ENCODE data around the gene TGFA. TPM values are rescaled to one million over a fixed set of nuclear protein-coding genes. Genes with fewer than 3 reads are reported as not detected.

The TGFA gene
- total and polyA plus RNA-seq, 5 donors from 2014 or later: 0.07 to 0.45 (median 0.42) TPM; not detected in 2

DNA sequence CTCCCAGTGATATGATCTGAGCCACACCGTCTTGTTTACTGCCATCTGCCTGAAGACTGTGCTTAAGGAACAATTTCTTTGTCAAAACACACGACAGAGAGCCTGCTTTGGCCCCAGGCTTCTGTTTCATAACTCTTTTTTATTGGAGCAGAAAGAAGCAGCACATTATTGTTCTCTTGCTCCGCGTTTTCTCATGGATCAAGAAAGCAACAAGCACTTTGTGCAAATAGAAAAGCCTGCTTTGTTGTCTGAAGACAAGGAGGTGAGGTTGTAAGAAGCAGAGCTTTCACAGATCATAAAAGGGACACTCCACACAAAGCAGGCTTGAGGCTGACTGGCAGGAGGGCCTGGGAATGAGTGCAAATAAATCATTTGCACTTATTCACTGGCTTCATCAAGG, 133.5 kb downstream of the TGFA start:
- Mint-ChIP-seq H3K36me3 (no peaks in the 10 kb centered on the region), H3K9me3 (peaks cover 0 to 2% (median 0%) of the 10 kb centered on the region in 7 donors), H3K27me3 (peaks cover 33% of the 10 kb centered on the region), H3K4me1 (no peaks in the 10 kb centered on the region), H3K4me3 (no peak overlapping the region), H3K27ac (no peak overlapping the region)
- H3K27ac ChIP-seq (ENCODE audit: insufficient read depth, low read length, poor library complexity, severe bottlenecking): no peak overlapping the region
- no peak for ATAC-seq (ENCODE audit: low read depth in 2 of 2)
- no peak overlapping the region for H3K4me3 ChIP-seq (ENCODE audit: low read depth, low read length)
- no peak for DNase-seq
- no peaks in the 10 kb centered on the region for H3K9me3 ChIP-seq (ENCODE audit: control insufficient read depth in 2 of 2, low read length in 2 of 2)
- H3K36me3 ChIP-seq (ENCODE audit: control insufficient read depth, insufficient read depth, low read length): no peaks in the 10 kb centered on the region
- H3K4me1 ChIP-seq (ENCODE audit: control insufficient read depth, insufficient read depth, low read length, poor library complexity, severe bottlenecking): no peaks in the 10 kb centered on the region
- H3K27me3 ChIP-seq (ENCODE audit: control insufficient read depth, insufficient read depth, low read length): peaks cover 4% of the 10 kb centered on the region

DNA sequence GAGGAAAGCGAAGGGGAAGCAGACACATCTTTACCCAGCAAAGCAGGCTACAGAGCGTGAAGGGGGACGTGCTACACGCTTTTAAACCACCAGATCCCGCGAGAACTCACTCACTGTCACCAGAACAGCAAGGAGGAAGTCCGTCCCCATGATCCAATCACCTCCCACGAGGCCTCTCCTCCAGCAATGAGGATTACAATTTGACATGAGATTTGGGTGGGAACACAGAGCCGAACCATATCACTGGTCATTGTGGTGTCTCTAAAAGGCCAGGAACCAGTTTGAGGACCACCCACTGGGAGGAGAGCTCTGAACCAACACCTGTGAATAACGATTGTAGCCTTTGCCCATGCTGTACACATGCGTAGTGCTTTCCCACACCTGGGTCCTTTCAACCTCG, 135.1 kb downstream of the TGFA start:
- H3K27me3 ChIP-seq (ENCODE audit: control insufficient read depth, insufficient read depth, low read length): peaks cover 4% of the 10 kb centered on the region
- no peak overlapping the region for H3K27ac Mint-ChIP-seq

DNA sequence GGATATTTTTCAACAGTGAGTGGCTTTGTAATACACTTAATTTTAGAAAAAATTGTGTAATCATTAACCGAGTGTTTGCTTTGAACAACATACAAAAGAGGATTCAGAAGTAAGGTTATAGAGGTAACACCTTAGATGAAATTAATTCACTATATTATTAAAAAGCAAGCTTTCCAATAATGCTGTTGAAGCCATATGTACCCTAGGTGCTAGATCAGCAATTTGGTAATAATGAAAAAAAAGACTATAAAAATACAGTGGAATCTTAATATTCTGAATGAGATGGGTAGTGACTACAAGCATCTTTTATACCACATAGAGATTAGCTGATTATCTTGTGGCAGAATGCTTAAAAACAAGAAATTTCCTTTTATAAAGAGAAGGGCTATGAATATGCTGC, 136.6 kb downstream of the TGFA start:
- Mint-ChIP-seq H3K27me3 (peaks cover 24% of the 10 kb centered on the region), H3K4me1 (no peaks in the 10 kb centered on the region), H3K9me3 (peaks cover 0 to 2% (median 0%) of the 10 kb centered on the region in 7 donors), H3K27ac (no peak overlapping the region), H3K36me3 (no peaks in the 10 kb centered on the region), H3K4me3 (no peak overlapping the region)
- no peaks in the 10 kb centered on the region for H3K9me3 ChIP-seq (ENCODE audit: control insufficient read depth in 2 of 2, low read length in 2 of 2)
- H3K27ac ChIP-seq (ENCODE audit: insufficient read depth, low read length, poor library complexity, severe bottlenecking): no peak overlapping the region
- DNase-seq (no peak), ATAC-seq (ENCODE audit: low read depth in 2 of 2) (no peak)
- no peak overlapping the region for H3K4me3 ChIP-seq (ENCODE audit: low read depth, low read length)
- no peaks in the 10 kb centered on the region for H3K4me1 ChIP-seq (ENCODE audit: control insufficient read depth, insufficient read depth, low read length, poor library complexity, severe bottlenecking)
- H3K27me3 ChIP-seq (ENCODE audit: control insufficient read depth, insufficient read depth, low read length): peaks cover 4% of the 10 kb centered on the region
- H3K36me3 ChIP-seq (ENCODE audit: control insufficient read depth, insufficient read depth, low read length): no peaks in the 10 kb centered on the region

More for the DNA sequence above, 135.1 kb downstream of the TGFA start:
- Histone ChIP-seq H3K4me3 (ENCODE audit: low read depth, low read length) (no peak overlapping the region), H3K9me3 (ENCODE audit: control insufficient read depth in 2 of 2, low read length in 2 of 2) (no peaks in the 10 kb centered on the region), H3K36me3 (ENCODE audit: control insufficient read depth, insufficient read depth, low read length) (no peaks in the 10 kb centered on the region), H3K4me1 (ENCODE audit: control insufficient read depth, insufficient read depth, low read length, poor library complexity, severe bottlenecking) (no peaks in the 10 kb centered on the region), H3K27ac (ENCODE audit: insufficient read depth, low read length, poor library complexity, severe bottlenecking) (no peak overlapping the region)
- DNase-seq: no peak
- H3K36me3 Mint-ChIP-seq: no peaks in the 10 kb centered on the region
- no peaks in the 10 kb centered on the region for H3K4me1 Mint-ChIP-seq
- no peak for ATAC-seq (ENCODE audit: low read depth in 2 of 2)
- H3K9me3 Mint-ChIP-seq: peaks cover 0 to 2% (median 0%) of the 10 kb centered on the region in 7 donors
- no peak overlapping the region for H3K4me3 Mint-ChIP-seq
- peaks cover 29% of the 10 kb centered on the region for H3K27me3 Mint-ChIP-seq

- Mint-ChIP-seq H3K27ac (peak overlapping the region in 1 of 3 donors; percentile 9), H3K9me3 (peaks cover 0 to 2% (median 0%) of the 10 kb centered on the region in 7 donors), H3K4me1 (no peaks in the 10 kb centered on the region), H3K36me3 (no peaks in the 10 kb centered on the region), H3K27me3 (peaks cover 22% of the 10 kb centered on the region), H3K4me3 (no peak overlapping the region)
- Histone ChIP-seq H3K4me3 (ENCODE audit: low read depth, low read length) (no peak overlapping the region), H3K4me1 (ENCODE audit: control insufficient read depth, insufficient read depth, low read length, poor library complexity, severe bottlenecking) (no peaks in the 10 kb centered on the region), H3K27ac (ENCODE audit: insufficient read depth, low read length, poor library complexity, severe bottlenecking) (no peak overlapping the region), H3K27me3 (ENCODE audit: control insufficient read depth, insufficient read depth, low read length) (no peaks in the 10 kb centered on the region), H3K9me3 (ENCODE audit: control insufficient read depth in 2 of 2, low read length in 2 of 2) (no peaks in the 10 kb centered on the region), H3K36me3 (ENCODE audit: control insufficient read depth, insufficient read depth, low read length) (no peaks in the 10 kb centered on the region)
- DNase-seq (no peak), ATAC-seq (ENCODE audit: low read depth in 2 of 2) (no peak)
These were observed 141.1 kb downstream of the TGFA start for GRCh38 chr2:70412294-70413070.

DNA sequence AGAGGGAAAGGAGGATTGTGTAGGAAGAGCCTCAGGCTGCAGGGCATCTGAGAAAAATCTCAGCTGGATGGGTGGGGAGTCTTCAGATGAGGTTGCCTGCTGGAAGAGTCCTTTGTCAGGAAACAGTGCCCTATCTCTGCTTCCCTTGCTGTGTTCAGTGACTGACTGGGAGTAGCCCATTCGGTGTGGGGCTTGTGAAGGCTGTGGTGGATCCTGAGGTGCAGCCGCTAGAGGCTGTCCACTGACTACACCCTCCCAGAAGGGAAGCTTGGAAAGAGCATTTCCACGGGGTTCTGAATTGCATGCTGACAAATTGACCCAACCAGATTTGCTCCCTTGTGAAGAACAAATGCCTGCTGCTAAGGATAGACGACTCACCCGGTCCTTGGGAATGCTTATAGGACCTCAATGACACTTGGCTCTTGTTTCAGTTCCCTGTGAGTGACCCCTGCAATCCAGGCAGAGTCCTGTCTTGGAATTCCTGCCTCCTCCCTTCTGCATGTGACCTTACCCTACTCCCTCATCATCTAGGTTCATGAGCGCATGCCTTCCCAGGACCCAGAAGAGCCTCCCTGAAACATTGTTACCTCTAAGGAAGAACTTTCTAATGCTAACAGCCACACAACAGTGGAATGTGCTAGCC, 142.0 kb downstream of the TGFA start:
- H3K36me3 ChIP-seq (ENCODE audit: control insufficient read depth, insufficient read depth, low read length): no peaks in the 10 kb centered on the region
- no peak for DNase-seq
- no peaks in the 10 kb centered on the region for H3K36me3 Mint-ChIP-seq
- no peak overlapping the region for H3K4me3 ChIP-seq (ENCODE audit: low read depth, low read length)
- no peaks in the 10 kb centered on the region for H3K4me1 Mint-ChIP-seq
- H3K27ac ChIP-seq (ENCODE audit: insufficient read depth, low read length, poor library complexity, severe bottlenecking): no peak overlapping the region
- peaks cover 0 to 2% (median 0%) of the 10 kb centered on the region in 7 donors for H3K9me3 Mint-ChIP-seq
- no peaks in the 10 kb centered on the region for H3K9me3 ChIP-seq (ENCODE audit: control insufficient read depth in 2 of 2, low read length in 2 of 2)
- H3K27me3 ChIP-seq (ENCODE audit: control insufficient read depth, insufficient read depth, low read length): no peaks in the 10 kb centered on the region
- peaks cover 28% of the 10 kb centered on the region for H3K27me3 Mint-ChIP-seq
- no peak overlapping the region for H3K4me3 Mint-ChIP-seq
- no peak for ATAC-seq (ENCODE audit: low read depth in 2 of 2)
- no peaks in the 10 kb centered on the region for H3K4me1 ChIP-seq (ENCODE audit: control insufficient read depth, insufficient read depth, low read length, poor library complexity, severe bottlenecking)
- no peak overlapping the region for H3K27ac Mint-ChIP-seq

- Histone ChIP-seq H3K9me3 (ENCODE audit: control insufficient read depth in 2 of 2, low read length in 2 of 2) (no peaks in the 10 kb centered on the region), H3K36me3 (ENCODE audit: control insufficient read depth, insufficient read depth, low read length) (no peaks in the 10 kb centered on the region), H3K27me3 (ENCODE audit: control insufficient read depth, insufficient read depth, low read length) (peaks cover 2% of the 10 kb centered on the region), H3K4me3 (ENCODE audit: low read depth, low read length) (no peak overlapping the region), H3K27ac (ENCODE audit: insufficient read depth, low read length, poor library complexity, severe bottlenecking) (no peak overlapping the region), H3K4me1 (ENCODE audit: control insufficient read depth, insufficient read depth, low read length, poor library complexity, severe bottlenecking) (no peaks in the 10 kb centered on the region)
- Mint-ChIP-seq H3K4me1 (peaks cover 0 to 2% (median 0%) of the 10 kb centered on the region in 4 donors), H3K27me3 (peaks cover 37% of the 10 kb centered on the region), H3K36me3 (no peaks in the 10 kb centered on the region), H3K27ac (no peak overlapping the region), H3K4me3 (no peak overlapping the region), H3K9me3 (peaks cover 0 to 2% (median 0%) of the 10 kb centered on the region in 7 donors)
- ATAC-seq (ENCODE audit: low read depth in 2 of 2): no peak
- DNase-seq: no peak
These were observed 150.2 kb downstream of the TGFA start for GRCh38 chr2:70403267-70404053.

DNA sequence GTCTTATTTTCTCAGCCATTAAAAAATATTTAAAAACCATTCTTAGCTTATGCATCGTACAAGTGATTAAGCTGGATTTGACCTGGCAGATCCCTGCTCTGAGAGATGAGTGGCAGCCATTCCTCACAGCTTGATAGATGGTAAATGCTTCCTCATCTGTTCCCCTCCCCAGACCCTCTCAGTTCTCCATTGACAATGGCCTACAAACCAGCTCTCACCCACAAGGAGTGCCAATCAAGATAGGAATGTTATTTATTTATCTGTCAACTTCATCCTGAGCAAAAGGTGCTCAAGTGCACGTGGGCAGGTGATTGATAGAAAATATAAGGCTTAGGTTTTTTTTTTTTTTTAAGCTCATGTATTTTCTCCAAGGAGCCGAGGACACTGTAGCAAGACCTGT, 153.1 kb downstream of the TGFA start:
- no peaks in the 10 kb centered on the region for H3K4me1 ChIP-seq (ENCODE audit: control insufficient read depth, insufficient read depth, low read length, poor library complexity, severe bottlenecking)
- H3K4me3 ChIP-seq (ENCODE audit: low read depth, low read length): no peak overlapping the region
- no peaks in the 10 kb centered on the region for H3K9me3 ChIP-seq (ENCODE audit: control insufficient read depth in 2 of 2, low read length in 2 of 2)
- H3K27ac Mint-ChIP-seq: peak overlapping the region in 1 of 3 donors; percentile 61
- H3K36me3 Mint-ChIP-seq: no peaks in the 10 kb centered on the region
- no peaks in the 10 kb centered on the region for H3K36me3 ChIP-seq (ENCODE audit: control insufficient read depth, insufficient read depth, low read length)
- ATAC-seq (ENCODE audit: low read depth in 2 of 2): no peak
- no peak for DNase-seq
- peaks cover 0 to 2% (median 0%) of the 10 kb centered on the region in 4 donors for H3K4me1 Mint-ChIP-seq
- H3K4me3 Mint-ChIP-seq: no peak overlapping the region
- H3K9me3 Mint-ChIP-seq: no peaks in the 10 kb centered on the region
- H3K27me3 ChIP-seq (ENCODE audit: control insufficient read depth, insufficient read depth, low read length): peaks cover 7% of the 10 kb centered on the region
- H3K27me3 Mint-ChIP-seq: peaks cover 47% of the 10 kb centered on the region
- H3K27ac ChIP-seq (ENCODE audit: insufficient read depth, low read length, poor library complexity, severe bottlenecking): no peak overlapping the region
